Measurements from ENCODE around the gene NUMA1.

Gene NUMA1

GRCh38 chr11:72012897-72013721 lies 67.2 kb downstream of the NUMA1 start:
- peak; percentile 97 for DNase-seq

- no peak for DNase-seq
These were observed 68.2 kb downstream of the NUMA1 start for GRCh38 chr11:72012091-72012630.

- no peak for DNase-seq
These were observed 69.7 kb downstream of the NUMA1 start for GRCh38 chr11:72010529-72011233.

- no peak for DNase-seq
These were observed 71.2 kb downstream of the NUMA1 start for GRCh38 chr11:72009156-72009555.

- no peak for DNase-seq
These were observed 71.6 kb downstream of the NUMA1 start for GRCh38 chr11:72008728-72009127.

- no peak for DNase-seq
These were observed 72.8 kb downstream of the NUMA1 start for GRCh38 chr11:72007587-72007986.

GRCh38 chr11:72007089-72007476 lies 73.3 kb downstream of the NUMA1 start:
- no peak for DNase-seq

GRCh38 chr11:72006309-72007088 lies 73.8 kb downstream of the NUMA1 start:
- no peak for DNase-seq

GRCh38 chr11:72005347-72006260 lies 74.7 kb downstream of the NUMA1 start:
- no peak for DNase-seq

GRCh38 chr11:72004515-72005346 lies 75.6 kb downstream of the NUMA1 start:
- no peak for DNase-seq

GRCh38 chr11:72003776-72004171 lies 76.6 kb downstream of the NUMA1 start:
- DNase-seq: no peak

- DNase-seq: no peak
These were observed 77.2 kb downstream of the NUMA1 start for GRCh38 chr11:72002841-72003775.

- no peak for DNase-seq
These were observed 78.3 kb downstream of the NUMA1 start for GRCh38 chr11:72001834-72002591.

- no peak for DNase-seq
These were observed 79.1 kb downstream of the NUMA1 start for GRCh38 chr11:72001285-72001684.

- no peak for DNase-seq
These were observed 80.0 kb downstream of the NUMA1 start for GRCh38 chr11:72000202-72000867.

- DNase-seq: no peak
These were observed 80.5 kb downstream of the NUMA1 start for GRCh38 chr11:71999798-72000197.

- no peak for DNase-seq
These were observed 81.0 kb downstream of the NUMA1 start for GRCh38 chr11:71999362-71999761.

GRCh38 chr11:71998649-71999310 lies 81.6 kb downstream of the NUMA1 start, which contains the start of gene IL18BP:
TSS of gene IL18BP (plus strand) at chr11:71998909. CDS start at chr11:71999985, 1,076 bp downstream.
- DNase-seq: no peak

Measured in NCI-H226 (cell line).